ENCODE data around the gene TBC1D12. TPM values are rescaled to one million over a fixed set of nuclear protein-coding genes. Genes with fewer than 3 reads are reported as not detected.

Gene TBC1D12
- total RNA-seq = 7.3 and 11.5 TPM in 2 replicates

GRCh38 chr10:94402204-94402842 lies at the start of gene TBC1D12:
Gene TBC1D12 (plus strand): TSS chr10:94402541. CDS start chr10:94402614, 73 bp downstream.

GRCh38 chr10:94362360-94363250 lies 39.7 kb upstream of the TBC1D12 start, which contains the start of gene NOC3L:
Gene NOC3L (minus strand): TSS chr10:94362939. CDS start chr10:94362838, 101 bp downstream.

GRCh38 chr10:94545391-94546048 lies 143.2 kb downstream of the TBC1D12 start, which contains the start of gene HELLS:
Gene HELLS (plus strand): TSS chr10:94545788. CDS start chr10:94545922, 134 bp downstream.

Other genes with a start within 250 kb of the TBC1D12 start
- 19.5 and 25.4 TPM in 2 replicates for gene NOC3L, start 39.6 kb upstream of the TBC1D12 start, total RNA-seq
- 42.2 and 48.0 TPM in 2 replicates for gene HELLS, start 143.2 kb downstream of the TBC1D12 start, total RNA-seq